C4-2B (cell line): Measurements from ENCODE around the gene UGT1A7.
A peak's percentile ranks its signal among the peaks of the same experiment; 100 is the strongest.
"Not testable (repeated sequence)": the region's sequence is repeated elsewhere in the genome, so short reads cannot be mapped to it uniquely, and the experiment has no call there.

Experiments
- H3K27ac ChIP-seq: fragments of 450-650 bp; 2 replicates; pipeline ENCODE4 v1.5.1; 2017
- CTCF ChIP-seq: fragments of 450-650 bp; conservative IDR thresholded peaks from 2 replicates; pipeline ENCODE4 v1.5.1; 2017; ENCODE audit warnings: mild to moderate bottlenecking
- ZFX ChIP-seq: fragments of 450-650 bp; IDR thresholded peaks from 2 replicates; pipeline ENCODE4 v1.6.1; 2017

UGT1A7 gene

GRCh38 chr2:233681521-233682099, at the start of gene UGT1A7:
UGT1A7 (plus strand) TSS chr2:233681901; CDS start chr2:233681938, 37 bp downstream.
- TF ChIP-seq ZFX (no peak), CTCF (no peak)

GRCh38 chr2:233636306-233636705, 45.4 kb upstream of the UGT1A7 start, which contains the start of gene UGT1A10:
UGT1A10 (plus strand) TSS chr2:233636448; CDS start chr2:233636523, 75 bp downstream.
- H3K27ac ChIP-seq, result not testable (repeated sequence)

More at GRCh38 chr2:233681521-233682099, at the start of gene UGT1A7:
- H3K27ac ChIP-seq, result no peak within 1 kb of the TSS

GRCh38 chr2:233638836-233639235, 42.9 kb upstream of the UGT1A7 start:
- no peak overlapping the region for H3K27ac ChIP-seq
- TF ChIP-seq ZFX (no peak), CTCF (no peak)

- TF ChIP-seq ZFX (no peak), CTCF (no peak)
- no peak overlapping the region for H3K27ac ChIP-seq
Observed at GRCh38 chr2:233639860-233640259, 41.8 kb upstream of the UGT1A7 start.

- TF ChIP-seq ZFX (no peak), CTCF (peak; percentile 37)
- H3K27ac ChIP-seq, result no peak overlapping the region
Observed at GRCh38 chr2:233643128-233643527, 38.6 kb upstream of the UGT1A7 start.

- H3K27ac ChIP-seq, result not testable (repeated sequence)
Observed at GRCh38 chr2:233646033-233646432, 35.7 kb upstream of the UGT1A7 start.

- TF ChIP-seq CTCF (no peak), ZFX (no peak)
- no peak overlapping the region for H3K27ac ChIP-seq
Observed at GRCh38 chr2:233650981-233651380, 30.7 kb upstream of the UGT1A7 start.

GRCh38 chr2:233651430-233651829, 30.3 kb upstream of the UGT1A7 start:
- TF ChIP-seq CTCF (no peak), ZFX (no peak)
- H3K27ac ChIP-seq, result no peak overlapping the region
